Sciatic nerve (tissue), 2 donors: ENCODE results near the gene ARL15. TPM values are rescaled to one million over a fixed set of nuclear protein-coding genes. Genes with fewer than 3 reads are reported as not detected.
"Not testable (repeated sequence)": the region's sequence is repeated elsewhere in the genome, so short reads cannot be mapped to it uniquely, and the experiment has no call there.

Experiments used
- ATAC-seq: fragments of 200-7000 bp; cut with Tn5 transposase; one replicate; pipeline ENCODE4 v1.9.1; 2020; ENCODE audit warnings: mild to moderate bottlenecking, moderate library complexity
- DNase-seq: peaks from one replicate; pipeline ENCODE4 v3.0.0-alpha.2; 2020; ENCODE audit warnings: low spot score
- intact Hi-C: fragments of 100-400 bp; cut with DNase I; formaldehyde crosslinking; loops from one replicate; pipeline ENCODE4 v1.14.2; 2022
- microRNA-seq: library from miRNA; unstranded; fragments of <30 nt; microRNA quantifications from one replicate; pipeline ENCODE4 v1.2.0, GENCODE V29; 2020
- total RNA-seq: library from RNA; stranded (reverse); fragmentation: NEBNext Ultra II Directional; extraction: Animal tissue kit (Norgen Biotek cat#: 25700); gene quantifications from one replicate; pipeline ENCODE4 v1.2.1, GENCODE V29; 2021
- donor health status: DM: no; HTN: no; CAD: no.
- donor health status: DM: no; HTN: no; CAD: no.

The ARL15 gene
- total RNA-seq, 1 donor from 2014 or later, result 30.9 TPM

DNA sequence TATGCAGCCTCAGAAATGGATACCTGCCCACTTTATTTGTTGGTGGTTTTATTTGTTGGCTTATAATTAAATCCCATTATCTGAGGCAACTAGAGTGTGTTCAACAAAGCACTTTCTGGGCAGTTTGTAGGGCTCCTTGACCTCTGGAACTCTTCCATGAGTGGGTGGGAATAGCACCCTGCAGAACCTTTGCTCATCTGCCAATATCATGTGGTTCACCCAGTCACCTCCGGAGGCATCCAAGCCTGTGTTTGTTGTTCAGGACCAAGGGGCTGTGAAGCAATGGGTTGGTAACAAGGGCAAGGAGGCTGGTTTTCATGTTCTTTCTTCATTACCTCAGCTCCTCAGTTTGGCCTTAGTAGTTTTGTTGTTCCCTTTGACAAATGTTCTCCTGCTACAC lies 436.0 kb downstream of the ARL15 start:
- intact Hi-C loops, result no loop called here
- DNase-seq, result no peak

DNA sequence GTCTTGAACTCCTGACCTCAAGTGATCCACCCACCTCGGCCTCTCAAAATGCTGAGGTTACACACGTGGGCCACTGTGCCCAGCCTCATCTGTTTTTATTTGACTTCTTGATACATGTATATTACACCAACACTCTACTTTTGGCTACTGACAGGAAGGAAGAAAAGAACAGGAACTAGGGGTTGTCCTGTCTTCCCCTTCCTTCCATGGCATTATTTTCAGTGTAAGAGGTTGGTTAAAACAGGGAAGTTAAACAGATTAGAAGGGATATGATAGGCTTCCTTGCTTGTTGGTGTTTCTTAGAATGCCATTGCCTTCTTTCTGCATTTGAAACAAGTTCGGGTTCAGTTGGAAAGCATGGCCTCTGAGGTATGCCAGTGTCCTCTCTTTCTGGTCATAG lies 437.1 kb downstream of the ARL15 start:
- DNase-seq (no peak), ATAC-seq (no peak)
- intact Hi-C loops, result no loop called here

More for the DNA sequence above, 436.0 kb downstream of the ARL15 start:
- no peak for ATAC-seq

DNA sequence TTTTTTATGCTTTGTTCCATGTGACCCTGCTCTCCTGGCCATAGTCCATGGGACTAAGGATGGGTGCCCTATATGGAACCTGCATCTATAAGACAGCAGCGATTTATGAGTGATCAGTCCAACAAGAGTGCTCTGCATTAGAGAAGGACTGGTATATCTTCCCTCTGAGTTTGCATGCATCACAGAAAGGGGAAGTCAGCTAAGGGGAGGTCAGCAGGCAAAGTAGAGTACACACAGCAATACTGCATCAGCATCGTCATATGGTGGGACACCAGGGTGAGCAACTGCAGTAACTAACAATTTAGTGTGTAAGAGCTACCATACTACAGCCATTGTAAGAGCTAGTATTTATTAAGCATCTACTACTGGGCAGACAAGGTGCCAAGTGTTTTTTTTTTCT lies 438.6 kb downstream of the ARL15 start:
- DNase-seq, result no peak
- intact Hi-C loops, result no loop called here
- ATAC-seq, result no peak

DNA sequence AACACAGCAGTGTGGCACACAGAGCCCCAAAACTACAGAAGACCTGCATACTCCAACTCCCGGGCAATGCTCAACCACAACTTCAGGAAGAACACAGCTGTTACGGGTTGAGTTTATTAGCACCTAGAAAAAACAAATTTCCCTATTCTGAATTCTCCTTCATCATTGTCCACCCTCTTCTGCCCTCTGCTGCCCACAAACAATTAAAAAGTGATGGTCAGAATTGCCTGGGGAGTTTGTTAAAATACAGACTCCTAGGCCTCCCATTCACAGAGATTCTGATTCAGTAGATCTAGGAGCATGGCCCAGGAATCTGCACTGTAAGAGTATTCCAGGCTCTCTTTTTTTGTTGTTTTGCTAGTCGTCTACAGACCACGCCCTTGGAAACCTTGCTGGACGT lies 439.3 kb downstream of the ARL15 start:
- intact Hi-C loops, result no loop called here
- ATAC-seq, result no peak
- no peak for DNase-seq

DNA sequence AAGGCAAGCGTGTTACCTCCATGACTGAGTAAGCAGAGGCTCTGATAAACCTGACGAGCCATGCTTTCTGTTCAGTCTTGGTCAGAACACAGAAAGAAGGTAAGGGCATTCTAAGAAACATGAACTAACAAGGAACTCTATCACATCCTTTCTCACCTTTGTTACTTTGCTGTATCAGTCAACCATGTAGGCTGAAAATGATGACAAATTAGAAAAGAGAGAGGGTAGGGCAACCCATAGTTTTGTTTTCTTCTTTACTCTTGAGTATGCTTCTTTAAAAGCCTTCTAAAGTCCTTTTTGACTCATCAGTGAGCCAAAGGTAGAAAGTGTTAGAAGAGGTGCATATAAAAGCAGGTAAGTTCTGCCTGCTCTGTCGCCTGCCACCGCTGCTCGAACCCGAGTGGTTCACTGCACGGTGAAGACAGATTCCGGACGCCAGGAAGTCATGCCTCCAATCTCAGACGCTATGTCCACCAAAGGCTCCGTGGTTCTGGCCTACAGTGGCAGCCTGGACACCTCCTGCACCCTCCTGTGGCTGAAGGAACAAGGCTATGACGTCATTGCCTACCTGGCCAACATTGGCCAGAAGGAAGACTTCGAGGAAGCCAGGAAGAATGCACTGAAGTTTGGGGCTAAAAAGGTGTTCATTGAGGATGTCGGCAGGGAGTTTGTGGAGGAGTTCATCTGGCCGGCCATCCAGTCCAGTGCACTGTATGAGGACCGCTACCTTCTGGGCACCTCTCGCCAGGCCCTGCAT lies 451.5 kb downstream of the ARL15 start:
- DNase-seq, result no peak
- intact Hi-C loops, result no loop called here
- ATAC-seq, result no peak

DNA sequence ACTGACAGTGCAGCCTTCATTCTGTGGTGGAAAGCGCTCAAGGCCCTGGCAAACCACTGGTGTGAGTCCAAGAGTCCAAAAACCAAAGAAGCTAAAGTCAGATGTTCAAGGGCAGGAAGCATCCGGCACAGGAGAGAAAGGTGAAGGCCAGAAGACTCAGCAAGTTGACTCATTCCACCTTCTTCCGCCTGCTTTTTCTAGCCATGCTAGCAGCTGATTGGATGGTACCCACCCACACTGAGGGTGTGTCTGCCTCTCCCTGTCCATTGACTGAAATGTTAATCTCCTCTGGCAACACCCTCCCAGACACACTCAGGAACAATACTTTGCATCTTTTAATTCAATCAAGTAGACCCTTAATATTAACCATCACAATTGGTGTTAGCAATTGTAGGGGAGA lies 453.9 kb downstream of the ARL15 start:
- ATAC-seq, result no peak
- intact Hi-C loops, result loop anchor here (2.0 kb wide), 1 partner anchor 20 kb away; no protein-coding TSS in a partner anchor
- DNase-seq, result no peak

DNA sequence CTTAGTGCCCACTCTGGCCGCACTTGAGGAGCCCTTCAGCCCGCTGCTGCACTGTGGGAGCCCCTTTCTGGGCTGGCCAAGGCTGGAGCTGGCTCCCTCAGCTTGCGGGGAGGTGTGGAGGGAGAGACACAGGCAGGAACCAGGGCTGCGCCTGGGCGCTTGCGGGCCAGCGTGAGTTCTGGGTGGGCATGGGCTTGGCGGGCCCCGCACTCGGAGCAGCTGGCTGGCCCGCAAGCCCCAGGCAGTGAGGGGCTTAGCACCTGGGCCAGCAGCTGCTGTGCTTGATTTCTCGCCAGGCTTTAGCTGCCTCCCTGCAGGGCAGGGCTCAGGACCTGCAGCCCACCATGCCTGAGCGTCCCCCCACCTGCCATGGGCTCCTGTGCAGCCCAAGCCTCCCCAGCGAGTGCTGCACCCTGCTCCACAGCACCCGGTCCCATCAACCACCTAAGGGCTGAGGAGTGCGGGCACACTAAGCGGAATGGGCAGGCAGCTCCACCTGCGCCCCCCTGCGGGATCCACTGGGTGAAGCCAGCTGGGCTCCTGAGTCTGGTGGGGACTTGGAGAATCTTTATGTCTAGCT lies 473.4 kb downstream of the ARL15 start:
- ATAC-seq, intact Hi-C loops, DNase-seq: not testable (repeated sequence)

DNA sequence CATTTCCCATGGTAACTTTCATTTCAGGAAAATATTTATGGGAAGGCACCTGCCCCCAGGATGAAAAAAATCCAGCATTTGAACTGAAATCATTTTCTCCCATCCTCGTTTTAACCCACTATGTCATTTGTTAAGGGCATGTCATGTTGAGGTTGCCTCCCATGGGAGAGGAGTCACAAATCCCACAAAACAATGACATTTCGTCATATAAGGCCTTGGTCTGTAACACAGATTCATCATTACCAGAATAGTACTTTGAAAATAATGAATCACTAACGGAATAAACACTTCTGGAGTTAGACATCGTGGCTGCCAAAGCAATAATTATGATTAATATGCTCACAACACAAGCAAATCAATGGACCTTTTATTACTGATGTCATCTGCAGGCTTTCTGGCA lies 475.9 kb downstream of the ARL15 start:
- intact Hi-C loops, result no loop called here
- ATAC-seq (no peak), DNase-seq (no peak)

Small RNAs within 50 kb of the gene (microRNA-seq; reads per million reads assigned to microRNA genes)
- gene MIR4459 (not detected), gene MIR581 (1.1 reads per million)

Other genes starting within 250 kb of the ARL15 start
- gene HSPB3, start 145.1 kb upstream of the ARL15 start, total RNA-seq, result not detected
- gene SNX18, start 207.2 kb upstream of the ARL15 start, total RNA-seq, result 38.7 TPM